ENCODE measurements around the gene PDCD2.
"Not testable (repeated sequence)": the region's sequence is repeated elsewhere in the genome, so short reads cannot be mapped to it uniquely, and the experiment has no call there.

Gene PDCD2

DNA sequence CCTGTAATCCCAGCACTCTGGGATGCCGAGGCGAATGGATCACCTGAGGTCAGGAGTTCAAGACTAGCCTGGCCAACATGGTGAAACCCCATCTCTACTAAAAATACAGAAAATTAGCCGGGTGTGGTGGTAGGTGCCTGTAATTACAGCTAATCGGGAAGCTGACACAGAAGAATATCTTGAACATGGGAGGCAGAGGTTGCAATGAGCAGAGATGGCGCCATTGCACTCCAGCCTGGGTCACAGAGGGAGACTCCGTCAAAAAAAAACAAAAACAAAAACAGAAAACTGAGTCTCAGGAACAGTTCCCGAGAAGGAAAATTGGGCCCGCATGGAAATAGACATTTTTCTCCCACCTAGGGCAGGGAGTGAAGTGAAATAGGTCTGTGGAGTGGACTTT, 24.8 kb upstream of the PDCD2 start:
- WGBS, 2 donors (ENCODE audit: extremely low coverage in 2 of 2, insufficient read length in 2 of 2, insufficient replicate concordance in 1 of 2) = no CpG with 5 or more reads among the region's 8 CpGs
- peaks cover 0 to 21% (median 2%) of the 10 kb centered on the region in 3 experiments for H3K27me3 ChIP-seq (ENCODE audit: control insufficient read depth in 3 of 3, insufficient read depth in 3 of 3, low read depth in 1 of 3, low read length in 3 of 3)
- not testable (repeated sequence) for H2BK5ac ChIP-seq (ENCODE audit: low read length); H3K4me1 ChIP-seq (ENCODE audit: control insufficient read depth in 2 of 2, insufficient read depth in 1 of 2, low read depth in 1 of 2, low read length in 2 of 2); H3K79me1 ChIP-seq (ENCODE audit: low read depth, low read length); H3K27ac ChIP-seq (replicated peaks; ENCODE audit: low read length); H2BK120ac ChIP-seq (ENCODE audit: low read depth, low read length); H3K4me2 ChIP-seq (ENCODE audit: insufficient read depth, low read length, poor library complexity, severe bottlenecking); H3K36me3 ChIP-seq (replicated peaks in 1 of 2; ENCODE audit: control insufficient read depth in 2 of 2, insufficient read depth in 2 of 2, low read length in 2 of 2); H3K4ac ChIP-seq (ENCODE audit: low read length); H2AK5ac ChIP-seq (ENCODE audit: low read depth, low read length); H4K91ac ChIP-seq (ENCODE audit: low read depth, low read length, poor library complexity); H2BK15ac ChIP-seq (ENCODE audit: low read length); DNase-seq (ENCODE audit: low spot score); H2AFZ ChIP-seq (ENCODE audit: low read length); H3K14ac ChIP-seq (ENCODE audit: low read length); H3K9me3 ChIP-seq (replicated peaks in 1 of 2; ENCODE audit: control insufficient read depth in 2 of 2, insufficient read depth in 1 of 2, low read depth in 1 of 2, low read length in 2 of 2); H4K8ac ChIP-seq (ENCODE audit: low read depth, low read length); H3K18ac ChIP-seq (ENCODE audit: low read length); H2BK12ac ChIP-seq (ENCODE audit: low read length); H3K23ac ChIP-seq (ENCODE audit: low read depth, low read length, poor library complexity); H3K4me3 ChIP-seq (ENCODE audit: low read length in 2 of 2); H3K9ac ChIP-seq (ENCODE audit: low read depth, low read length, poor library complexity)

DNA sequence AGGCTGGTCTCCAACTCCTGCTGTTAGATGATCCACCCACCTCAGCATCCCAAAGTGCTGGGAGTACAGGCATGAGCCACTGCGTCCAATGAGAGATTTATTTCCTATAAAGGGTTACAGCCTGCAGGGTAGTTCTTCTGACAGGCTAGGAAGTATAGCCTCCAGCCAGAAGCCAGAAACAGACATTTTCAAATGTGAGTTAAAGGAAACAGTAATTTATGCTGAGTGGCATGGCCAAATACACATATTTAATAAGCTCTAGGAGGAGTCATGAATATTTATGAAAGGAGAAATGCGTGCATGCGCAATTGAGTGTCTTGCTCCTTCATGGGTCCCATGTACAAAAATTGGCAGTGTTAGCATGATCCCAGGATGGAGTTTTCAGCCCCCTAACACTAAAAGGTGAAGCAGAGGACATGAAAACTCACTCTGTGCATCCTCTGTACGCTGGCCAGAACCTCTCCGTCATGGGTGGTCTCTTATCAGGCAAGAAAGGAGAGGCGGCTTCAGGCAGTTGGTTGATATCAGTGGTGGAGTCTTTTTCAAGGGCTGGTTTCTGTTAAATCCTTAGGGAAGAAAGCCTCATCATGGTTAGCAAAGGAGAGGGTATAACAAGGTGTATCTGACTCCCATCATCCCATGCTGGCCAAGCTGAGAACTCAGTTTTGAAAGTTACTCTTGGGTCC, 21.3 kb upstream of the PDCD2 start:
- H3K4me2 ChIP-seq (ENCODE audit: insufficient read depth, low read length, poor library complexity, severe bottlenecking) = no peak overlapping the region
- H3K4me3 ChIP-seq (ENCODE audit: low read length in 2 of 2) = no peak overlapping the region
- H2BK5ac ChIP-seq (ENCODE audit: low read length) = no peak overlapping the region
- H3K4me1 ChIP-seq (ENCODE audit: control insufficient read depth in 2 of 2, insufficient read depth in 1 of 2, low read depth in 1 of 2, low read length in 2 of 2) = no peaks in the 10 kb centered on the region
- no peak overlapping the region for H3K23ac ChIP-seq (ENCODE audit: low read depth, low read length, poor library complexity)
- no peak overlapping the region for H4K91ac ChIP-seq (ENCODE audit: low read depth, low read length, poor library complexity)
- DNase-seq (ENCODE audit: low spot score) = no peak
- no peak overlapping the region for H3K18ac ChIP-seq (ENCODE audit: low read length)
- H3K36me3 ChIP-seq (replicated peaks in 1 of 2; ENCODE audit: control insufficient read depth in 2 of 2, insufficient read depth in 2 of 2, low read length in 2 of 2) = no peaks in the 10 kb centered on the region
- H3K4ac ChIP-seq (ENCODE audit: low read length) = no peak overlapping the region
- H3K27ac ChIP-seq (replicated peaks; ENCODE audit: low read length) = no peak overlapping the region
- no CpG with 5 or more reads among the region's 6 CpGs for WGBS, 2 donors (ENCODE audit: extremely low coverage in 2 of 2, insufficient read length in 2 of 2, insufficient replicate concordance in 1 of 2)
- no peak overlapping the region for H3K9ac ChIP-seq (ENCODE audit: low read depth, low read length, poor library complexity)
- no peak overlapping the region for H2AFZ ChIP-seq (ENCODE audit: low read length)
- no peak overlapping the region for H3K14ac ChIP-seq (ENCODE audit: low read length)
- H2BK15ac ChIP-seq (ENCODE audit: low read length) = no peak overlapping the region
- H3K9me3 ChIP-seq (replicated peaks in 1 of 2; ENCODE audit: control insufficient read depth in 2 of 2, insufficient read depth in 1 of 2, low read depth in 1 of 2, low read length in 2 of 2) = no peaks in the 10 kb centered on the region
- H2AK5ac ChIP-seq (ENCODE audit: low read depth, low read length) = no peak overlapping the region
- no peak overlapping the region for H4K8ac ChIP-seq (ENCODE audit: low read depth, low read length)
- H3K79me1 ChIP-seq (ENCODE audit: low read depth, low read length) = no peaks in the 10 kb centered on the region
- no peak overlapping the region for H2BK12ac ChIP-seq (ENCODE audit: low read length)
- H3K27me3 ChIP-seq (ENCODE audit: control insufficient read depth in 3 of 3, insufficient read depth in 3 of 3, low read depth in 1 of 3, low read length in 3 of 3) = peaks cover 0 to 37% (median 1%) of the 10 kb centered on the region in 3 experiments
- no peak overlapping the region for H2BK120ac ChIP-seq (ENCODE audit: low read depth, low read length)

DNA sequence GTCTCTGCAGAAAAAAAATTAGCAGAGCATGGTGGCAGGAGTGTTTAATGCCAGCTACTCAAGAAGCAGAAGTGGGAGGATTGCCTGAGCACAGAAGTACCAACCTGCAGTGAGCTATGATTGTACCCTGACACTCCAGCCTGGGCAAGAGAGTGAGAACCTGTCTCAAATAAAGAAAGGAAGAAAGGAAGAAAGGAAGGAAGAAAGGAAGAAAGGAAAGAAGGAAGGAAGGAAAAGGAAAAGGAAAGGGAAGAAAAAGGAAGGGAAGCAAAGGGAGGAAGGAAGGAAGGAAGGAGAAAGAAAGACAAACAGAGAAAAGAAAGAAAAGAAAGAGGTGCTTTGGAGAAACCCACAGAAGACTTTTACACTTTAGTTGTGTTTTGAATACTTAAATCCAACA, 12.8 kb upstream of the PDCD2 start:
- Histone ChIP-seq H4K8ac (ENCODE audit: low read depth, low read length) (no peak overlapping the region), H2AK5ac (ENCODE audit: low read depth, low read length) (no peak overlapping the region), H3K27ac (replicated peaks; ENCODE audit: low read length) (no peak overlapping the region), H2BK12ac (ENCODE audit: low read length) (no peak overlapping the region), H3K9me3 (replicated peaks in 1 of 2; ENCODE audit: control insufficient read depth in 2 of 2, insufficient read depth in 1 of 2, low read depth in 1 of 2, low read length in 2 of 2) (no peaks in the 10 kb centered on the region), H3K79me1 (ENCODE audit: low read depth, low read length) (no peaks in the 10 kb centered on the region), H3K14ac (ENCODE audit: low read length) (no peak overlapping the region), H2BK15ac (ENCODE audit: low read length) (no peak overlapping the region), H3K4me3 (ENCODE audit: low read length in 2 of 2) (no peak overlapping the region), H4K91ac (ENCODE audit: low read depth, low read length, poor library complexity) (no peak overlapping the region), H3K23ac (ENCODE audit: low read depth, low read length, poor library complexity) (no peak overlapping the region), H2BK120ac (ENCODE audit: low read depth, low read length) (no peak overlapping the region), H3K27me3 (ENCODE audit: control insufficient read depth in 3 of 3, insufficient read depth in 3 of 3, low read depth in 1 of 3, low read length in 3 of 3) (peaks cover 0 to 35% (median 0%) of the 10 kb centered on the region in 3 experiments), H3K36me3 (replicated peaks in 1 of 2; ENCODE audit: control insufficient read depth in 2 of 2, insufficient read depth in 2 of 2, low read length in 2 of 2) (no peaks in the 10 kb centered on the region), H3K4ac (ENCODE audit: low read length) (no peak overlapping the region), H3K4me2 (ENCODE audit: insufficient read depth, low read length, poor library complexity, severe bottlenecking) (no peak overlapping the region), H3K18ac (ENCODE audit: low read length) (no peak overlapping the region), H3K4me1 (ENCODE audit: control insufficient read depth in 2 of 2, insufficient read depth in 1 of 2, low read depth in 1 of 2, low read length in 2 of 2) (no peaks in the 10 kb centered on the region), H3K9ac (ENCODE audit: low read depth, low read length, poor library complexity) (no peak overlapping the region), H2BK5ac (ENCODE audit: low read length) (no peak overlapping the region), H2AFZ (ENCODE audit: low read length) (no peak overlapping the region)
- DNase-seq (ENCODE audit: low spot score) = no peak

DNA sequence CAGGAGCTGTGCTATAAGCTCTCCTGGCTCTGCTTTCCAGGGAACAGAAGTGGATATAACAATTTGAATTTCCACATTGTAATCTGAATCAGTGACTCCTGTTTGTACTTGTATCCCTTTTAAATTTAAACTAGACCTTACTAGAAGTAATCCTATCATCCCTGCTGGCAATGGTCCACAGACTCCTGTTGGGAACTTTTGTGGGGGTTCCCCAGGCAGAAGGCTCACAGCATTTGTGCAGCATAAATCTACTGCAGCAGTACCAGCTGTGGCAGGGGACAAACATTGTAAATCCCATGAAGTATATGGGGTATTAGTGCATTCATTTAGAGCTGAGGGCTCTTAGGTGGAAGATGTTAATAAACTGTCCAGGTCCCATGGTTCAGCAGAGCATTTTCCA, 12.0 kb upstream of the PDCD2 start:
- H3K4me3 ChIP-seq (ENCODE audit: low read length in 2 of 2) = no peak overlapping the region
- no peaks in the 10 kb centered on the region for H3K79me1 ChIP-seq (ENCODE audit: low read depth, low read length)
- peaks cover 0 to 31% (median 0%) of the 10 kb centered on the region in 3 experiments for H3K27me3 ChIP-seq (ENCODE audit: control insufficient read depth in 3 of 3, insufficient read depth in 3 of 3, low read depth in 1 of 3, low read length in 3 of 3)
- H2BK12ac ChIP-seq (ENCODE audit: low read length) = no peak overlapping the region
- H4K8ac ChIP-seq (ENCODE audit: low read depth, low read length) = no peak overlapping the region
- H3K14ac ChIP-seq (ENCODE audit: low read length) = no peak overlapping the region
- H3K9ac ChIP-seq (ENCODE audit: low read depth, low read length, poor library complexity) = no peak overlapping the region
- no peak overlapping the region for H2BK5ac ChIP-seq (ENCODE audit: low read length)
- no peak overlapping the region for H3K27ac ChIP-seq (replicated peaks; ENCODE audit: low read length)
- H2BK120ac ChIP-seq (ENCODE audit: low read depth, low read length) = no peak overlapping the region
- H2AK5ac ChIP-seq (ENCODE audit: low read depth, low read length) = no peak overlapping the region
- no peak overlapping the region for H4K91ac ChIP-seq (ENCODE audit: low read depth, low read length, poor library complexity)
- DNase-seq (ENCODE audit: low spot score) = no peak
- H2AFZ ChIP-seq (ENCODE audit: low read length) = no peak overlapping the region
- H3K36me3 ChIP-seq (replicated peaks in 1 of 2; ENCODE audit: control insufficient read depth in 2 of 2, insufficient read depth in 2 of 2, low read length in 2 of 2) = no peaks in the 10 kb centered on the region
- no peak overlapping the region for H3K4ac ChIP-seq (ENCODE audit: low read length)
- H3K23ac ChIP-seq (ENCODE audit: low read depth, low read length, poor library complexity) = no peak overlapping the region
- H3K4me1 ChIP-seq (ENCODE audit: control insufficient read depth in 2 of 2, insufficient read depth in 1 of 2, low read depth in 1 of 2, low read length in 2 of 2) = no peaks in the 10 kb centered on the region
- no peaks in the 10 kb centered on the region for H3K9me3 ChIP-seq (replicated peaks in 1 of 2; ENCODE audit: control insufficient read depth in 2 of 2, insufficient read depth in 1 of 2, low read depth in 1 of 2, low read length in 2 of 2)
- H2BK15ac ChIP-seq (ENCODE audit: low read length) = no peak overlapping the region
- no peak overlapping the region for H3K18ac ChIP-seq (ENCODE audit: low read length)
- no peak overlapping the region for H3K4me2 ChIP-seq (ENCODE audit: insufficient read depth, low read length, poor library complexity, severe bottlenecking)
